HepG2 (cell line): ENCODE measurements around the gene SLC2A2. TPM values are rescaled to one million over a fixed set of nuclear protein-coding genes. Genes with fewer than 3 reads are reported as not detected.
A peak's percentile ranks its signal among the peaks of the same experiment; 100 is the strongest.

Source experiments
- CBX5 ChIP-seq: sonication (generic); formaldehyde crosslinking; IDR thresholded peaks from 2 replicates; pipeline ENCODE4 v1.4.0; 2020; ENCODE audit warnings: missing genetic modification reagents, borderline replicate concordance
- CREB3 ChIP-seq: sonication (generic); formaldehyde crosslinking; IDR thresholded peaks from 2 replicates; pipeline ENCODE4 v1.5.0; 2020; ENCODE audit warnings: missing genetic modification reagents
- EED ChIP-seq: sonication (generic); formaldehyde crosslinking; IDR thresholded peaks from 2 replicates; pipeline ENCODE4 v1.5.0; 2020; ENCODE audit warnings: mild to moderate bottlenecking, missing genetic modification reagents
- ELK4 ChIP-seq: sonication (generic); formaldehyde crosslinking; IDR thresholded peaks from 2 replicates; pipeline ENCODE4 v1.9.0; 2021; ENCODE audit warnings: missing genetic modification reagents, borderline replicate concordance
- IKZF5 ChIP-seq: IDR thresholded peaks from 2 replicates; pipeline ENCODE4 v1.6.1; 2018; ENCODE audit warnings: missing genetic modification reagents, mild to moderate bottlenecking, missing compliant biosample characterization
- KLF13 ChIP-seq: sonication (generic); formaldehyde crosslinking; IDR thresholded peaks from 2 replicates; pipeline ENCODE4 v1.4.0; 2020; ENCODE audit warnings: mild to moderate bottlenecking, missing genetic modification reagents
- MAFF ChIP-seq: IDR thresholded peaks from 2 replicates; pipeline ENCODE4 v1.6.1; 2011; ENCODE audit warnings: low read depth, low read length, improper control_type of control experiment
- NFE2L2 ChIP-seq: fragments of 150-350 bp; IDR thresholded peaks from 2 replicates; pipeline ENCODE4 v1.6.1; 2014; ENCODE audit warnings: low read length
- PRPF4 ChIP-seq: fragments of 200-400 bp; formaldehyde crosslinking; IDR thresholded peaks from 2 replicates; pipeline ENCODE4 v1.6.1; 2016; ENCODE audit warnings: low read length, low read depth; ENCODE audit not compliant: poor library complexity, severe bottlenecking
- RNF219 ChIP-seq: sonication (generic); formaldehyde crosslinking; IDR thresholded peaks from 2 replicates; pipeline ENCODE4 v1.5.0; 2020; ENCODE audit warnings: mild to moderate bottlenecking, missing genetic modification reagents
- SRSF9 ChIP-seq: fragments of 200-400 bp; formaldehyde crosslinking; IDR thresholded peaks from 2 replicates; pipeline ENCODE4 v1.6.1; 2018; ENCODE audit warnings: borderline replicate concordance, mild to moderate bottlenecking, low read depth, low read length; ENCODE audit not compliant: insufficient read depth, poor library complexity, severe bottlenecking
- TBX3 ChIP-seq: fragments of 450-650 bp; IDR thresholded peaks from 2 replicates; pipeline ENCODE4 v1.6.1; 2017; ENCODE audit warnings: antibody characterized with exemption, mild to moderate bottlenecking, inconsistent platforms, borderline replicate concordance
- TSC22D2 ChIP-seq: sonication (generic); formaldehyde crosslinking; IDR thresholded peaks from 2 replicates; pipeline ENCODE4 v1.5.1; 2020; ENCODE audit warnings: missing genetic modification reagents, mild to moderate bottlenecking, borderline replicate concordance
- ZKSCAN1 ChIP-seq: fragments of 150-350 bp; IDR thresholded peaks from 2 replicates; pipeline ENCODE4 v1.6.1; 2014; ENCODE audit warnings: low read length
- ZNF138 ChIP-seq: sonication (generic); formaldehyde crosslinking; IDR thresholded peaks from 2 replicates; pipeline ENCODE4 v1.5.0; 2020; ENCODE audit warnings: mild to moderate bottlenecking, low read depth, missing genetic modification reagents
- ZNF251 ChIP-seq: sonication (generic); formaldehyde crosslinking; IDR thresholded peaks from 2 replicates; pipeline ENCODE4 v1.9.0; 2021; ENCODE audit warnings: mild to moderate bottlenecking, missing genetic modification reagents
- ZNF280D ChIP-seq: sonication (generic); formaldehyde crosslinking; IDR thresholded peaks from 2 replicates; pipeline ENCODE4 v1.5.1; 2020; ENCODE audit warnings: mild to moderate bottlenecking, missing genetic modification reagents
- ZNF501 ChIP-seq: sonication (generic); formaldehyde crosslinking; IDR thresholded peaks from 2 replicates; pipeline ENCODE4 v1.5.1; 2020; ENCODE audit warnings: mild to moderate bottlenecking, moderate library complexity, missing genetic modification reagents
- ZNF547 ChIP-seq: sonication (generic); formaldehyde crosslinking; IDR thresholded peaks from 2 replicates; pipeline ENCODE4 v1.5.1; 2020; ENCODE audit warnings: mild to moderate bottlenecking, missing genetic modification reagents
- polyA plus RNA-seq, 8 experiments: library from polyadenylated mRNA; depleted of rRNA in 3 of 8; stranded (reverse) in 7 of 8; unstranded in 1 of 8; fragments of >200 nt; fragmentation: Illumina TruSeq in 4 of 8; extraction: Trizol in 4 of 8; gene quantifications; 2 replicates each; pipeline versions ENCODE4 v1.2.1 to v1.2.3, GENCODE V29; 2011 to 2016; ENCODE audit warnings: low read depth in 4 of 8, missing spikeins in 1 of 8, mixed read lengths in 1 of 8; ENCODE audit not compliant: insufficient read depth in 1 of 8
- total RNA-seq, 5 experiments: library from RNA; depleted of rRNA; stranded (reverse); fragments of >200 nt; fragmentation: Illumina TruSeq; extraction: Trizol; gene quantifications; 2 replicates each; pipeline ENCODE4 v1.2.3, GENCODE V29; 2016; ENCODE audit warnings: low read depth in 1 of 5

Gene SLC2A2
- total and polyA plus RNA-seq, 2 of the 13 experiments (the other 11 are each of a cell fraction or from before 2014, with no cell fraction given) = 19.5 to 23.2 TPM

- TF ChIP-seq IKZF5 (CRISPR knock-in tag) (peak; percentile 98), ZNF251 (CRISPR knock-in tag) (no peak), RNF219 (CRISPR knock-in tag) (peak; percentile 93; the same call in 1 of the 2 replicates), ZNF501 (CRISPR knock-in tag) (peak; percentile 43; the same call in 1 of the 2 replicates), ZNF280D (CRISPR knock-in tag) (no peak), TBX3 (peak; percentile 96), CREB3 (0 out of 2 replicates have a peak, but pooled peaks have one; percentile 79), PRPF4 (no peak), ELK4 (CRISPR knock-in tag) (no peak), CBX5 (CRISPR knock-in tag) (peak; percentile 97), ZKSCAN1 (peak; percentile 38; the same call in 1 of the 2 replicates), KLF13 (no peak), SRSF9 (no peak), MAFF (peak; percentile 90), TSC22D2 (CRISPR knock-in tag) (peak; percentile 91; the same call in 1 of the 2 replicates), ZNF547 (peak; percentile 69; the same call in 1 of the 2 replicates), ZNF138 (CRISPR knock-in tag) (no peak), EED (CRISPR knock-in tag) (no peak; the same call in 1 of the 2 replicates), NFE2L2 (no peak)
Observed at GRCh38 chr3:171044835-171045793, 18.6 kb upstream of the SLC2A2 start (continued).
